ENCODE data around the gene DACT3.

Gene DACT3

GRCh38 chr19:46659151-46660007 lies 1.6 kb downstream of the DACT3 start:
- DNase-seq (ENCODE audit: low read depth, low spot score) = no peak
- in situ Hi-C loops (cut with HindIII; ENCODE audit: low sequenced_read_pairs) = no loop called here
- TF ChIP-seq CTCF (IDR thresholded peaks at IDR 0.05; ENCODE audit: low read depth, low read length) = no peak
- H3K4me3 ChIP-seq (ENCODE audit: low read depth, low read length) = peak overlapping the region; percentile 38

GRCh38 chr19:46656541-46656940 lies 4.4 kb downstream of the DACT3 start:
- H3K4me3 ChIP-seq (ENCODE audit: low read depth, low read length) = no peak overlapping the region
- in situ Hi-C loops (cut with HindIII; ENCODE audit: low sequenced_read_pairs) = no loop called here
- no peak for TF ChIP-seq CTCF (IDR thresholded peaks at IDR 0.05; ENCODE audit: low read depth, low read length)
- DNase-seq (ENCODE audit: low read depth, low spot score) = no peak

- no peak overlapping the region for H3K4me3 ChIP-seq (ENCODE audit: low read depth, low read length)
- TF ChIP-seq CTCF (IDR thresholded peaks at IDR 0.05; ENCODE audit: low read depth, low read length) = no peak
- in situ Hi-C loops (cut with HindIII; ENCODE audit: low sequenced_read_pairs) = no loop called here
- DNase-seq (ENCODE audit: low read depth, low spot score) = no peak
Measured at GRCh38 chr19:46654621-46655152, 6.3 kb downstream of the DACT3 start.

- no peak for TF ChIP-seq CTCF (IDR thresholded peaks at IDR 0.05; ENCODE audit: low read depth, low read length)
- in situ Hi-C loops (cut with HindIII; ENCODE audit: low sequenced_read_pairs) = no loop called here
- no peak for DNase-seq (ENCODE audit: low read depth, low spot score)
Measured at GRCh38 chr19:46650445-46650844, 10.5 kb downstream of the DACT3 start.

GRCh38 chr19:46648961-46649960 lies 11.7 kb downstream of the DACT3 start:
- TF ChIP-seq CTCF (IDR thresholded peaks at IDR 0.05; ENCODE audit: low read depth, low read length) = no peak
- in situ Hi-C loops (cut with HindIII; ENCODE audit: low sequenced_read_pairs) = no loop called here
- H3K4me3 ChIP-seq (ENCODE audit: low read depth, low read length) = no peak overlapping the region
- no peak for DNase-seq (ENCODE audit: low read depth, low spot score)

More at GRCh38 chr19:46650445-46650844, 10.5 kb downstream of the DACT3 start:
- H3K4me3 ChIP-seq (ENCODE audit: low read depth, low read length) = no peak overlapping the region
